DMS153 (cell line): ENCODE results near the gene CXCR5.
A peak's percentile ranks its signal among the peaks of the same experiment; 100 is the strongest.

Experiments
- DNase-seq: peaks from one replicate; lab custom pipeline; 2025; lab: John Stamatoyannopoulos, UW

Gene CXCR5

GRCh38 chr11:118927554-118928100 is 43.9 kb downstream of the CXCR5 start:
- DNase-seq: no peak

GRCh38 chr11:118928101-118928869 is 44.6 kb downstream of the CXCR5 start:
- peak; percentile 84 for DNase-seq

GRCh38 chr11:118928870-118929500 is 45.3 kb downstream of the CXCR5 start:
- DNase-seq: peak; percentile 37

GRCh38 chr11:118929501-118930093 is 45.9 kb downstream of the CXCR5 start:
- peak; percentile 81 for DNase-seq

GRCh38 chr11:118930094-118930712 is 46.5 kb downstream of the CXCR5 start:
- DNase-seq: peak; percentile 93

GRCh38 chr11:118931571-118931970 is 47.9 kb downstream of the CXCR5 start:
- DNase-seq: no peak

- DNase-seq: no peak
Measured at GRCh38 chr11:118933486-118933885, 49.8 kb downstream of the CXCR5 start.

- DNase-seq: no peak
Measured at GRCh38 chr11:118935376-118935775, 51.7 kb downstream of the CXCR5 start.

- DNase-seq: no peak
Measured at GRCh38 chr11:118938491-118939403, 55.1 kb downstream of the CXCR5 start.

- DNase-seq: no peak
Measured at GRCh38 chr11:118939404-118939915, 55.8 kb downstream of the CXCR5 start.

- DNase-seq: no peak
Measured at GRCh38 chr11:118939953-118940598, 56.4 kb downstream of the CXCR5 start.

GRCh38 chr11:118947091-118947490 is 63.4 kb downstream of the CXCR5 start:
- DNase-seq: no peak
